HFFc6 (cell line): Measurements from ENCODE around the gene MXI1. TPM values are rescaled to one million over a fixed set of nuclear protein-coding genes. Genes with fewer than 3 reads are reported as not detected.
A peak's percentile ranks its signal among the peaks of the same experiment; 100 is the strongest.

Experiments
- DNase-seq: peaks from one replicate; pipeline ENCODE4 v3.0.0-alpha.2; 2018
- H3K27ac Mint-ChIP-seq: 2 replicates; pipeline ENCODE4 v1.8.0; 2020; ENCODE audit warnings: mild to moderate bottlenecking, mixed read lengths
- H3K27me3 Mint-ChIP-seq: 2 replicates; pipeline ENCODE4 v1.8.0; 2021; ENCODE audit warnings: mild to moderate bottlenecking, moderate library complexity, mixed read lengths; ENCODE audit not compliant: insufficient read depth
- H3K36me3 Mint-ChIP-seq: 2 replicates; pipeline ENCODE4 v1.8.0; 2021; ENCODE audit warnings: low read depth, mixed read lengths
- H3K4me1 Mint-ChIP-seq: 2 replicates; pipeline ENCODE4 v1.8.0; 2020; ENCODE audit warnings: low read depth, mixed read lengths
- H3K4me3 Mint-ChIP-seq: 2 replicates; pipeline ENCODE4 v1.8.0; 2020; ENCODE audit warnings: mild to moderate bottlenecking, moderate library complexity, mixed read lengths
- H3K9me3 Mint-ChIP-seq: 2 replicates; pipeline ENCODE4 v1.8.0; 2020; ENCODE audit warnings: mild to moderate bottlenecking, mixed read lengths
- total RNA-seq, 6 experiments: library from RNA; stranded (reverse); fragmentation: NEBNext Ultra II Directional; extraction: Animal tissue kit (Norgen Biotek cat#: 25700); gene quantifications; 2 replicates in 1 of 6; 3 replicates in 5 of 6; pipeline ENCODE4 v1.2.3, GENCODE V29; 2021
- TF ChIP-seq, protein P1 (sequence below): fragments of 200-600 bp; sonication (generic); IDR thresholded peaks from 2 replicates; pipeline ENCODE4 v1.5.0; 2021; ENCODE audit warnings: antibody characterized with exemption, mild to moderate bottlenecking

MXI1 gene
- total RNA-seq, 6 experiments from 2014 or later: 5.2 to 11.2 (median 6.2) TPM

DNA sequence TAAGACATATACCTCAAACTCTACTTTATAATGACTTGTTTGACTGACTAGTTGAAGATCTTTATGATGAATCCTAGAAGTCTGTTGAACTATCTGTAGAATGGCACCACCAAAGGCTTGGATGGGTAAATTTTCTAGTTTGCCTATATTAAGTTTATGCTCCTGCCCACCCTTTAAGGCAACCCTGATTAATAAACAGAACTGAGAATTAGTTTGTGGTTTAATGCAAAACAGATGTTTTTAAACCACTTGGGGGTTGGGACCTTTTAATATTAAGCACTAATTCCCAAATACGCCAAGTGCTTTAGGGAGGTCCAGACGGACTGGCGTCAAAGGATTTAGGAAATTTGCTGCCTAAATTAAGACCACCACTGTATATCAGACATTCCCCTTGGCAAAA, 76.9 kb downstream of the MXI1 start:
- H3K27me3 Mint-ChIP-seq: no peaks in the 10 kb centered on the region; the same call in 1 of the 2 replicates
- no peak overlapping the region for H3K4me3 Mint-ChIP-seq
- H3K9me3 Mint-ChIP-seq: no peaks in the 10 kb centered on the region
- H3K36me3 Mint-ChIP-seq: 0 out of 2 replicates have a peak, but pooled peaks cover 4% of the 10 kb centered on the region
- H3K4me1 Mint-ChIP-seq: peaks cover 3% of the 10 kb centered on the region
- H3K27ac Mint-ChIP-seq: no peak overlapping the region
- DNase-seq: no peak
- TF ChIP-seq, protein P1, sequence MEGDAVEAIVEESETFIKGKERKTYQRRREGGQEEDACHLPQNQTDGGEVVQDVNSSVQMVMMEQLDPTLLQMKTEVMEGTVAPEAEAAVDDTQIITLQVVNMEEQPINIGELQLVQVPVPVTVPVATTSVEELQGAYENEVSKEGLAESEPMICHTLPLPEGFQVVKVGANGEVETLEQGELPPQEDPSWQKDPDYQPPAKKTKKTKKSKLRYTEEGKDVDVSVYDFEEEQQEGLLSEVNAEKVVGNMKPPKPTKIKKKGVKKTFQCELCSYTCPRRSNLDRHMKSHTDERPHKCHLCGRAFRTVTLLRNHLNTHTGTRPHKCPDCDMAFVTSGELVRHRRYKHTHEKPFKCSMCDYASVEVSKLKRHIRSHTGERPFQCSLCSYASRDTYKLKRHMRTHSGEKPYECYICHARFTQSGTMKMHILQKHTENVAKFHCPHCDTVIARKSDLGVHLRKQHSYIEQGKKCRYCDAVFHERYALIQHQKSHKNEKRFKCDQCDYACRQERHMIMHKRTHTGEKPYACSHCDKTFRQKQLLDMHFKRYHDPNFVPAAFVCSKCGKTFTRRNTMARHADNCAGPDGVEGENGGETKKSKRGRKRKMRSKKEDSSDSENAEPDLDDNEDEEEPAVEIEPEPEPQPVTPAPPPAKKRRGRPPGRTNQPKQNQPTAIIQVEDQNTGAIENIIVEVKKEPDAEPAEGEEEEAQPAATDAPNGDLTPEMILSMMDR: no peak

DNA sequence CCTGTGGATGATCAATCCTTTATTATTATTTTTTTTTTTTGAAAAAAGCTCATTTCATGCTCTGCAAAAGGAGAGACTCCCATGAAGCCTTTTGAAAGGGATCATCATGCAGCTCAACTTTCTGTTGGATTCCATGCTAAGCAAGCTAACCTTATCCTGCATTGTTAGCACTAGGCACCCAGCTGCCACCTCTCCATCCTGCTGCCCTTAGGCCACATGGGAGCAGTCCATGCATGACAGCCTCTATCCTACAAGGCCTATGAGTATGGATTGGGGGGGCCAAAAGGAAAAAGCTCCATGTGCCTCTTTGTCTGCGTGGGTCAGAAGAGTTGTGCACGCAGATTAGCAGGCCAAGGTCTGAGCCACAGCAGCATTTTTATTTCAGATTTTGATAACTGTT, 78.1 kb downstream of the MXI1 start:
- TF ChIP-seq, protein P1: no peak
- DNase-seq: no peak
- Mint-ChIP-seq H3K27me3 (no peaks in the 10 kb centered on the region; the same call in 1 of the 2 replicates), H3K4me1 (no peaks in the 10 kb centered on the region), H3K27ac (no peak overlapping the region), H3K36me3 (0 out of 2 replicates have a peak, but pooled peaks cover 4% of the 10 kb centered on the region), H3K4me3 (no peak overlapping the region), H3K9me3 (no peaks in the 10 kb centered on the region)

DNA sequence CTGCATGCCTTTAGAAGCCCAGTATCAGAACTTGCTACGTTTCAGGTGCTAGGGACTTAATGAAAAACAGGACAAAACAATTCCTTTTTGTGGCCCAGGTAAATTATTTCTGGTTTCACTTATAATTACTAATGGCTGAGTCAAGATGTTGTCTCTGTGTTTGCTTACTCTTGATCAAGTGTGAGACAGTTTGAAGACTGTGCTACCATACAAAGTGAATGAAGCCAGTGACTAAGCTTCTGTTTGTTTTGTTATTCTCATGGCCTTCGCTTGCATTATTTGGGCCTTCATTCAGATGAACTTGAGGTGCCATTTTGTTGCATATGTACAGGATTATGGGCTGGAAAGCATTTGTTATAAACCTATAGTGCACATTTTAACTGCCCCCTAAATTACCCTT, 79.4 kb downstream of the MXI1 start:
- DNase-seq: no peak
- Mint-ChIP-seq H3K27ac (no peak overlapping the region), H3K27me3 (no peaks in the 10 kb centered on the region; the same call in 1 of the 2 replicates), H3K36me3 (0 out of 2 replicates have a peak, but pooled peaks cover 4% of the 10 kb centered on the region), H3K4me1 (no peaks in the 10 kb centered on the region), H3K9me3 (no peaks in the 10 kb centered on the region), H3K4me3 (no peak overlapping the region)
- TF ChIP-seq, protein P1: no peak

DNA sequence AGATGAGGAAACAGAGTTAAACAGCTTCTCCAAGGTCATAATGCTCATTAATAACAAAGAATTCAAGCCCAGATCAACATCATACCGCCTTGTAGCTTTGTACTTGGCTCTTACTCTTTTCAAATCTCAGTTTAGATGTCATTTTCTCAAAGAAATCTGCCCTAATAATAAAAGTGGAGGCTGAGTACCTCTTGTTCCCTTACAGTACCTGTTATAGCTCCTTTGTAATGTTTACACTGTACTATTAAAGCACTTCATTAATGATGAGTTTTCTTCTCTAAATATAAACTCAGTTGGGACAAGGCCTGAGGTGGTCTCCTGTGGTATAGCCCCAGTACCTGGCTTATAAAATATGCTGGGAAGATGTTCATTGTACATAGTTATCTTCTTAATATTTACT, 89.6 kb downstream of the MXI1 start:
- Mint-ChIP-seq H3K9me3 (no peaks in the 10 kb centered on the region), H3K36me3 (peaks cover 43% of the 10 kb centered on the region), H3K4me1 (peaks cover 33% of the 10 kb centered on the region), H3K4me3 (no peak overlapping the region), H3K27ac (no peak overlapping the region), H3K27me3 (no peaks in the 10 kb centered on the region)
- DNase-seq: no peak
- TF ChIP-seq, protein P1: no peak

DNA sequence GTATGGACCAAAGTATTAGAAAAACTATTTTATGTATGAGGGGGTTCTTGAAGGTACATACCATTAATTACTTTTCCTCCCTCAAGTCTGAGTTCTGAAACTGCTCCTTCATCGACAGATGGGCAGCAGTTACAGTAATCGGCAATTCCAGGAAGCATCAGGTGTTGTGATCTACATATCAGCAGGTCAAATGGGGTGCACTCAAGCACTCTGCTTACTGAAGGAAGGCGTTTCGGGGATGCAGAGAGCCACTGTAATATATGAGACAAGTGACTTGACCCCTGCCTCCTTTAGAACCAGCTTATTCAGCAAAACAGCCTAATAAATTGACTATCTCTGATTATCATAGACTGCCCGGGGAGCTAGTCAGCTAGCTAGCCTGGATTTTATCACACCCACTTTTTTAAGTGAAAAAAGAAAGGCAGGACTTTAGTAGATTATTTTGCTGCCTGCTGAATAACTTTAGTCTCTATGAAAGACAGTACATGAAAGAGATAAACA, 93.1 kb downstream of the MXI1 start:
- no peaks in the 10 kb centered on the region for H3K27me3 Mint-ChIP-seq
- no peak overlapping the region; the same call in 1 of the 2 replicates for H3K27ac Mint-ChIP-seq
- H3K36me3 Mint-ChIP-seq: peaks cover 51% of the 10 kb centered on the region
- TF ChIP-seq, protein P1: no peak
- no peak for DNase-seq
- peak overlapping the region; percentile 53; the same call in 1 of the 2 replicates for H3K4me3 Mint-ChIP-seq
- H3K4me1 Mint-ChIP-seq: peaks cover 56% of the 10 kb centered on the region
- H3K9me3 Mint-ChIP-seq: no peaks in the 10 kb centered on the region

DNA sequence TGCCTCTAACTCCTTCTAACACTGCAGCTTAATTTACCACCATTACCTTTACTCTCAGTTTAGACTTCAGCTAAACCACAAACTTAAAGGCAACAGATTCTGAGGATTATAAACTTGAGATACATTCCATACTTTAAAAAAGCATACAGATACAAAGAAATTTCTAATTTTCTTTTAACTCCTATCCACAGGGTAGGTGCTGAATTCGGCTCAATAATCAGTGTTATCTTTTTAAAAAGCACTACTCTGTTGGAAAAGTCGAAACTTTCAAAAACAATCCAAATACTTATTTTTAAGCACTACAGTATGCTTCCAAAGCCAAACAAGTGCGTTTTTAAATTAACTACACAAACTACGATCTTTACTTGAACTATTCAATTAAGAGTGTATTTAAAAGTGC, 96.3 kb downstream of the MXI1 start:
- TF ChIP-seq, protein P1: no peak
- Mint-ChIP-seq H3K4me3 (peak overlapping the region; percentile 99), H3K4me1 (peaks cover 74% of the 10 kb centered on the region), H3K27ac (peak overlapping the region; percentile 93), H3K27me3 (no peaks in the 10 kb centered on the region), H3K9me3 (no peaks in the 10 kb centered on the region), H3K36me3 (peaks cover 33% of the 10 kb centered on the region)
- no peak for DNase-seq
